Measurements from ENCODE around the gene CDKN1C.

The CDKN1C gene

DNA sequence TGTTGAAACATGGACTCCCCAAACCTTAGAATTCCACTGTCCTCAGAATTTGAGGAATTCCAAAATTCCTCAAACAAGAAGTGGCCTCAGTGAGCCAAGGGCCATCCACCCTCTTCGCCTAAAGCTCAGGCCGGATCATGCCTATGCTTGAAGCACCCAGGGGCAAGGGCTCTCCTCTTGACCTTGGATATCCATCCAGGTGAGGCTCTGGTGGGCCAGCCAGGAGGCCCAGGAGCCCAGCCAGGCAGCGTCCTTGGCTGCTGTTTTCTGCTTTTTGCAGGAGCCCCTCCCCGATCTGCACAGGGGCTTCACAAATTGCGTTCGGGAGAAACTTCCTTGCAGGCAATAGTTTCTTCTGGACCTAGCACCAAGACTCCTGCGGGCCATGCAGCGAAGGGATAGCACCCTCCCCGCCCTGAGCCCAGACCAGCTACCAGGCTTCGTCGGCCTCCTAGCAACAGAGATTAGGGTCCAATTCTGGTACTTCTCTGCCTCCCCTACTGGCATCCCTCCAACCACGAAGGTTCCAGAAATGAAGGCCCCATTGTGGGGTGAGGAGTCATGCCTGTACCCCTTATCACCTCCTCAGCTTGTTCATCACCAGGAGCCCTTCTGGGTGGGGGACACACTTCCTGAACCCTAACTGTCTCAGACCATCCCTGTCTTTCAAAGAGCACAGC, 41.7 kb upstream of the CDKN1C start:
- Histone ChIP-seq H3K27me3 (replicated peaks; ENCODE audit: insufficient read depth, low read length) (peaks cover 60% of the 10 kb centered on the region), H3F3A (ENCODE audit: insufficient read depth, low read length) (0 out of 2 replicates have a peak, but pooled peaks cover 4% of the 10 kb centered on the region), H4K20me1 (ENCODE audit: insufficient read depth, low read length) (no peaks in the 10 kb centered on the region), H3K36me3 (replicated peaks; ENCODE audit: insufficient read depth, low read length) (no peaks in the 10 kb centered on the region), H3K79me2 (ENCODE audit: low read length) (no peaks in the 10 kb centered on the region), H3K4me2 (ENCODE audit: low read depth, low read length) (no peak overlapping the region), H3K9me2 (replicated peaks; ENCODE audit: insufficient read depth, low read length) (no peaks in the 10 kb centered on the region), H3K4me1 (ENCODE audit: low read length) (no peaks in the 10 kb centered on the region), H3K9me3 (replicated peaks; ENCODE audit: insufficient read depth, low read length) (no peaks in the 10 kb centered on the region), H2AFZ (ENCODE audit: low read length) (no peak overlapping the region), H3K27ac (ENCODE audit: low read length) (no peak overlapping the region), H3K9ac (ENCODE audit: low read length) (no peak overlapping the region), H3K4me3 (ENCODE audit: low read length) (no peak overlapping the region)
- no peak for DNase-seq
- TF ChIP-seq EZH2 (optimal IDR thresholded peaks at IDR 0.05; ENCODE audit: low read depth, low read length) (no peak), EZH2phosphoT487 (IDR thresholded peaks at IDR 0.05; ENCODE audit: low read length) (no peak)
- TF ChIP-seq, protein P1, sequence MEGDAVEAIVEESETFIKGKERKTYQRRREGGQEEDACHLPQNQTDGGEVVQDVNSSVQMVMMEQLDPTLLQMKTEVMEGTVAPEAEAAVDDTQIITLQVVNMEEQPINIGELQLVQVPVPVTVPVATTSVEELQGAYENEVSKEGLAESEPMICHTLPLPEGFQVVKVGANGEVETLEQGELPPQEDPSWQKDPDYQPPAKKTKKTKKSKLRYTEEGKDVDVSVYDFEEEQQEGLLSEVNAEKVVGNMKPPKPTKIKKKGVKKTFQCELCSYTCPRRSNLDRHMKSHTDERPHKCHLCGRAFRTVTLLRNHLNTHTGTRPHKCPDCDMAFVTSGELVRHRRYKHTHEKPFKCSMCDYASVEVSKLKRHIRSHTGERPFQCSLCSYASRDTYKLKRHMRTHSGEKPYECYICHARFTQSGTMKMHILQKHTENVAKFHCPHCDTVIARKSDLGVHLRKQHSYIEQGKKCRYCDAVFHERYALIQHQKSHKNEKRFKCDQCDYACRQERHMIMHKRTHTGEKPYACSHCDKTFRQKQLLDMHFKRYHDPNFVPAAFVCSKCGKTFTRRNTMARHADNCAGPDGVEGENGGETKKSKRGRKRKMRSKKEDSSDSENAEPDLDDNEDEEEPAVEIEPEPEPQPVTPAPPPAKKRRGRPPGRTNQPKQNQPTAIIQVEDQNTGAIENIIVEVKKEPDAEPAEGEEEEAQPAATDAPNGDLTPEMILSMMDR (IDR thresholded peaks at IDR 0.05; ENCODE audit: low read length), result no peak

DNA sequence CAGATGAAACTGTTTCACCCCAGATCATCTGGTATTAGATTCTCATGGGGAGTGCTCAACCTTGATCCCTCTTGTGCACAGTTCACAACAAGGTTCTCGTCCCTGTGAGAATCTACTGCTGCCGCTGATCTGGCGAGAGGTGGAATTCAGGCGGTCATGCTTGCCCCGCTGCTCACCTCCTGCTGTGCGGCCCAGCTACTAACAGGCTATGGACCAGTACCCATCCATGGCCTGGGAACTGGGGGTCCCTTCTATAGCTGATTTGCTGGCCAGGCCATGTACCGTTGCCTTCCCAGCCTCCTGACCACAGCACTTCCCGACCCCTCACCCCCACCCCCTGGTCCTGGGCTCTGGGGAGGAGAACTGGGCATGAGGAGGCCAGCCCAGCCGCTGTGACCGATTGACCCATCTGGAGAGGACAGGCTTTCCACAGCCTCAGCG, 41.1 kb upstream of the CDKN1C start:
- no peak for TF ChIP-seq EZH2 (optimal IDR thresholded peaks at IDR 0.05; ENCODE audit: low read depth, low read length)
- TF ChIP-seq, protein P1 (IDR thresholded peaks at IDR 0.05; ENCODE audit: low read length), result no peak
- TF ChIP-seq EZH2phosphoT487 (IDR thresholded peaks at IDR 0.05; ENCODE audit: low read length), result no peak
- H3F3A ChIP-seq (ENCODE audit: insufficient read depth, low read length), result 0 out of 2 replicates have a peak, but pooled peaks cover 4% of the 10 kb centered on the region
- H3K9ac ChIP-seq (ENCODE audit: low read length), result no peak overlapping the region
- no peaks in the 10 kb centered on the region for H4K20me1 ChIP-seq (ENCODE audit: insufficient read depth, low read length)
- H3K27me3 ChIP-seq (replicated peaks; ENCODE audit: insufficient read depth, low read length), result peaks cover 60% of the 10 kb centered on the region
- no peak overlapping the region for H3K4me3 ChIP-seq (ENCODE audit: low read length)
- H3K9me2 ChIP-seq (replicated peaks; ENCODE audit: insufficient read depth, low read length), result no peaks in the 10 kb centered on the region
- H3K36me3 ChIP-seq (replicated peaks; ENCODE audit: insufficient read depth, low read length), result no peaks in the 10 kb centered on the region
- H3K4me1 ChIP-seq (ENCODE audit: low read length), result no peaks in the 10 kb centered on the region
- H3K79me2 ChIP-seq (ENCODE audit: low read length), result no peaks in the 10 kb centered on the region
- no peak overlapping the region for H3K27ac ChIP-seq (ENCODE audit: low read length)
- no peak for DNase-seq
- H3K4me2 ChIP-seq (ENCODE audit: low read depth, low read length), result no peak overlapping the region
- H3K9me3 ChIP-seq (replicated peaks; ENCODE audit: insufficient read depth, low read length), result no peaks in the 10 kb centered on the region
- H2AFZ ChIP-seq (ENCODE audit: low read length), result no peak overlapping the region

DNA sequence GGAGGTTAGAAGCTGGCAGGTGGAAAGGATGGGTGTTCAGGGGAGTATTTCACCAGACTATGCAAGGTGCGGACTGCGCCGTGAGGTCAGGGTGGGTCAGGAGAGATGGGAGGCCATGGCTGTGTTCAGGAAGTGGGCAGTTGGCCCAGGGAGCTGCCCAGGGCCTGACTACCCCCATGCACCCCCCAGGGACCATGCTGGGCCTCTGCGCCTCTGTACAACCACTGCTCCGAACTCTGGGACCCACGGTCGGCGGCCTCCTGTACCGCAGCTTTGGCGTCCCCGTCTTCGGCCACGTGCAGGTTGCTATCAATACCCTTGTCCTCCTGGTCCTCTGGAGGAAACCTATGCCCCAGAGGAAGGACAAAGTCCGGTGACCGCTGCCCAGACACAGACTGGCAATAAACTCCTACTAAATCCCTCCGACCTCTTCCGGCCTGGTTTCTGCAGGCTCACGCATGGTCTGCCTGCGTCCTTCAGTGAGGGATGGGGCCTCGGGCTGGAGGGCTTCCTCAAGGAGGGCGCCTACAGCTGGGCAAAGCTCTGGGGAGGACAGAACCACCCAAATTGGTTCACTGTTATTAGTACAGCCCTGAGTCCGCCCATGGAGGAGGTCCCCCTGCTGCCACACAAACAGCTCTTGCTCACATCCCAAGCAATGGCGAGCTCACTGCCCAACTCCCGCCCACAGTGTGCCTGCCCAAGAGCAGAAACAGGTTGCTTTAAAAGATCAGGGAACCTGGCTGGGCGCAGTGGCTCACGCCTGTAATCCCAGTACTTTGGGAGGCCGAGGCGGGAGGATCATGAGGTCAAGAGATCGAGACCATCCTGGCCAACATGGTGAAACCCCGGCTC, 39.5 kb upstream of the CDKN1C start:
- Histone ChIP-seq H3K9me3 (replicated peaks; ENCODE audit: insufficient read depth, low read length) (no peaks in the 10 kb centered on the region), H3K4me3 (ENCODE audit: low read length) (no peak overlapping the region), H3K27ac (ENCODE audit: low read length) (no peak overlapping the region), H3K9me2 (replicated peaks; ENCODE audit: insufficient read depth, low read length) (no peaks in the 10 kb centered on the region), H3K36me3 (replicated peaks; ENCODE audit: insufficient read depth, low read length) (no peaks in the 10 kb centered on the region), H3K27me3 (replicated peaks; ENCODE audit: insufficient read depth, low read length) (peaks cover 58% of the 10 kb centered on the region), H2AFZ (ENCODE audit: low read length) (no peak overlapping the region), H3K9ac (ENCODE audit: low read length) (no peak overlapping the region), H3K79me2 (ENCODE audit: low read length) (no peaks in the 10 kb centered on the region), H3K4me1 (ENCODE audit: low read length) (no peaks in the 10 kb centered on the region), H4K20me1 (ENCODE audit: insufficient read depth, low read length) (no peaks in the 10 kb centered on the region), H3K4me2 (ENCODE audit: low read depth, low read length) (no peak overlapping the region), H3F3A (ENCODE audit: insufficient read depth, low read length) (no peaks in the 10 kb centered on the region)
- no peak for DNase-seq
- TF ChIP-seq, protein P1 (IDR thresholded peaks at IDR 0.05; ENCODE audit: low read length), result no peak
- TF ChIP-seq EZH2phosphoT487 (IDR thresholded peaks at IDR 0.05; ENCODE audit: low read length), result no peak
- TF ChIP-seq EZH2 (optimal IDR thresholded peaks at IDR 0.05; ENCODE audit: low read depth, low read length), result no peak

Data from MM.1S (cell line).